ENCODE results near the gene IPMK. TPM values are rescaled to one million over a fixed set of nuclear protein-coding genes. Genes with fewer than 3 reads are reported as not detected.
"Not testable (repeated sequence)": the region's sequence is repeated elsewhere in the genome, so short reads cannot be mapped to it uniquely, and the experiment has no call there.

IPMK gene
- total RNA-seq, 1 donor from 2014 or later: 7.5 TPM

DNA sequence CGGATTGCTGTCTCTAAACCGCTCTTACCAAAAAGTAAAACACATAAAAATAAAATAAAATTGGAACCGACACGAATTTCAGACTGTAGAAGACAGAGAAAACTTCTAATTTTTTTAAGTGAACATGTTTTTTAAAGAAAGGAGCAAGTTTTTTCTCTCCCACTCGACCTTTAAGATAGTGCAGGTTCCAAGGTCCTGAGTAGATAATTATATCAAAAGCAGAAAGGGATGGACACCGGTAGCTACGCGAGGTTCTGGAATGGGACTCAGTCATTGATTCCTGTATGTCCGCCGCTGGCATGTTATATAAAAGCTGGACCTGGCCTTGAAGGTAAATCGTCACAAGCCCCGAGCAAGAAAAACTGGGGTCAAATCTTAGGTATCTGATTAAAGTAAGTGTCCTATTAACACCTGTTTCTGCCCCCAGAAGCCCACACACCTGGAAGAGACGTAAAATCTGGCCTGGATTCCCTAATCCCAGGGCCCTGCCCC lies 806 bp upstream of the IPMK start:
- no peak for DNase-seq (ENCODE audit: extremely low read depth, low read depth, low spot score)

DNA sequence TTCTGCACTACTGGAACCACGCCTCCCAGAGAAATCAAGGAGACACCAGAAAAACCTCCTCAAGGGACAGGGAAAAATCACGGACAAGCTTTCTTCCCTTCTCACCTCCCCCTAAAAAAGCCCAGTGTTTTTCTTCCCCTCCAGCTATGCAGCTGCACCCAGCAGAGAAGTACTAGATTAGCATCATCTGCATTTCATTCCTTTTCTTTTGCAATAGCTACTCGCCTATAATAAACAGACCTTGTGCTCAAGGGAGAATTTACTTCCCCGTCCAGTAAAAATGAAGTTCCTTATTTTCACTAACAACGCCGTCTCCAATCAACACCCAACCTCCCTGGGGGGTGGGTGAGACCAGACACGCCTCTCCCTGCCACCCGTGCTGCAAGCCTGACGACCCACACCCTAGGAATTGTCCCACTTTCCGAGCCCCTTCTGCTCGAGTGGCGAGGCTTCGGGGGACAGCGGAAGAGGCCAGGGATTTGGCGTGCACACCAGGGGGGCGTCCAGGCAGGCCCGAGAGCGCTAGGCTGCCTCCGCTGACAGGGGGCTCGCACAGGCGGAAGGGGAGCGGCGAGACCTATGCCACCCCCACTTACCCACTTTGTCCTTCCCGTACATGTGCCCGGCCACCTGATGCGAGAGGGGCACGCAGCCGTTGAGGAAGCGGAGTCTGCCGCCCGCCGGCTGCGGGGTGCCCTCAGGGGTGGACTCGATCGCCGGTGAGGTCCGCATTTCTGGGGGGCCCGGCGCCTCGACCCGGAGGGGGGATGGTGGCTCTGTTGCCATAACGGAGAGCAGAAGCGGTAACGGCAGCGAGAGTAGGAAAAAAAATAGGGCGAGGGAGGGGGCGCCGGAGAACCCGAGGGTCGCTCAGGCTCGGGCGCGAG lies 625 bp downstream of the IPMK start:
- DNase-seq (ENCODE audit: extremely low read depth, low read depth, low spot score): no peak

GRCh38 chr10:58266003-58266825 lies 1.5 kb downstream of the IPMK start:
- DNase-seq (ENCODE audit: extremely low read depth, low read depth, low spot score): no peak

GRCh38 chr10:58265249-58265648 lies 2.4 kb downstream of the IPMK start:
- DNase-seq (ENCODE audit: extremely low read depth, low read depth, low spot score): no peak

GRCh38 chr10:58264780-58265179 lies 2.9 kb downstream of the IPMK start:
- DNase-seq (ENCODE audit: extremely low read depth, low read depth, low spot score): no peak

- DNase-seq (ENCODE audit: extremely low read depth, low read depth, low spot score): no peak
Measured at GRCh38 chr10:58262766-58263165, 4.9 kb downstream of the IPMK start.

- no peak for DNase-seq (ENCODE audit: extremely low read depth, low read depth, low spot score)
Measured at GRCh38 chr10:58260334-58260733, 7.4 kb downstream of the IPMK start.

GRCh38 chr10:58258977-58259692 lies 8.6 kb downstream of the IPMK start:
- DNase-seq (ENCODE audit: extremely low read depth, low read depth, low spot score): no peak

DNA sequence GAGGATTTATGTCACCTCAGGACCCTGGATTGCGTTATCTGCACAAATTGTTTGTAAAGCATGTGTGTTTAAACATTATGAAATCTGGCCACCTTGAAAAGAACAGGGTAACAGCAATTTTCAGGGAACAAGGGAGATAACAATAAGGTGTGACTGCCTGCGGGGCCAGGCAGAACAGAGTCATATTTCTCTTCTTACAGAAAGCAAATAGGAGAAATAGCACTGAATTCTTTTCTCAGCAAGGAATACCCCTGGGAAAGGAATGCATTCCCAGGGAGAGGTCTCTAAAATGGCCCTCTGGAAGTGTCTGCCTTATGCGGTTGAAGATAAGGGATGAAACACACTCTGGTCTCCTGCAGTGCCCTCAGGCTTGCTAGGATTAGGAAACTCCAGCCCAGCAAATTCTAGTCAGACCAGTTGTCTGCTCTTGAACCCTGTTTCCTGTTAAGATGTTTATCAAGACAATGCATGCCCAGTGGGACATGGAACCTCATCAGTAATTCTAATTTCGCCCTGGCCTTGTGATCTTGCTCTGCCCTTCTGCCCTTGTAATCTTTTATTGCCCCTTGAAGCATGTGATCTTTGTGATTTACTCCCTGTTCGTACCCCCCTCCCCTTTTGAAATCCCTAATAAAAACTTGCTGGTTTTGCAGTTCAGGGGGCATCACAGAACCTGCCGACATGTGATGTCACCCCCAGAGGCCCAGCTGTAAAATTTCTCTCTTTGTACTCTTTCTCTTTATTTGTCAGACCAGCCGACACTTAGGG lies 11.5 kb downstream of the IPMK start:
- DNase-seq (ENCODE audit: extremely low read depth, low read depth, low spot score): not testable (repeated sequence)

GRCh38 chr10:58254644-58255043 lies 13.1 kb downstream of the IPMK start:
- no peak for DNase-seq (ENCODE audit: extremely low read depth, low read depth, low spot score)

DNA sequence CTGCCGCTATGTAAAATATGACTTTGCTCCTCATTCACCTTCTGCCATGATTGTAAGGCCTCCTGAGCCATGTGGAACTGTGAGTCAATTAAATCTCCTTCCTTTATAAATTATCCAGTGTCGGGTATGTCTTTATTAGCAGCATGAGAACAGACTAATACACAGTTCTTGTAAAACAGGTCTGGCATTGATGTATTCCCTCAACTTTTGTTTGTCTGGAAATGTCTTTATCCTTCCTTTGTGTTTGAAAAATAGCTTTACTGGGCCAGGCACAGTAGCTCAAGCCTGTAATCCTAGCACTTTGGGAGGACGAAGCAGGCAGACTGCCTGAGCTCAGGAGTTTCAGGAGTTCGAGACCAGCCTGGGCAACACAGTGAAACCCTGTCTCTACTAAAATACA lies 14.5 kb downstream of the IPMK start:
- DNase-seq (ENCODE audit: extremely low read depth, low read depth, low spot score): no peak

DNA sequence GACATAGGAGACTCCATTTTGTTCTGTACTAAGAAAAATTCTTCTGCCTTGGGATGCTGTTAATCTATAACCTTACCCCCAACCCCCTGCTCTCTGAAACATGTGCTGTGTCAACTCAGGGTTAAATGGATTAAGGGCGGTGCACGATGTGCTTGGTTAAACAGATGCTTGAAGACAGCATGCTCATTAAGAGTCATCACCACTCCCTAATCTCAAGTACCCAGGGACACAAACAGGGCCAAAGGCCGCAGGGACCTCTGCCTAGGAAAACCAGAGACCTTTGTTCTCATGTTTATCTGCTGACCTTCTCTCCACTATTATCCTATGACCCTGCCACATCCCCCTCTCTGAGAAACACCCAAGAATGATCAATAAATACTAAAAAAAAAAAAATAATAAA lies 23.0 kb downstream of the IPMK start:
- not testable (repeated sequence) for DNase-seq (ENCODE audit: extremely low read depth, low read depth, low spot score)

DNA sequence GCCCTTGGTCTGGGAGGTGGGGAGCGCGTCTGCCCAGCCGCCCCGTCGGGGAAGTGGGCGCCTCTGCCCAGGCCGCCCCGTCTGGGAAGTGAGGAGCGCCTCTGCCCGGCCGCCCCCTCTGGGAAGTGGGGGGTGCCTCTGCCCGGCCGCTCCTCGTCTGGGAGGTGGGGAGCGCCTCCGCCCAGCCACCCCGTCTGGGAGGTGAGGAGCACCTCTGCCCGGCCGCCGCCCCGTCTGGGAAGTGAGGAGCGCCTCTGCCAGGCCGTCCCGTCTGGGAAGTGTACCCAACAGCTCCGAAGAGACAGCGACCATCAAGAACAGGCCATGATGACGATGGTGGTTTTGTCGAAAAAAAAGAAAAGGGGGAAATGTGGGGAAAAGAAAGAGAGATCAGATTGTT lies 23.5 kb downstream of the IPMK start:
- not testable (repeated sequence) for DNase-seq (ENCODE audit: extremely low read depth, low read depth, low spot score)

GRCh38 chr10:58243801-58244200 lies 23.9 kb downstream of the IPMK start:
- DNase-seq (ENCODE audit: extremely low read depth, low read depth, low spot score): not testable (repeated sequence)

DNA sequence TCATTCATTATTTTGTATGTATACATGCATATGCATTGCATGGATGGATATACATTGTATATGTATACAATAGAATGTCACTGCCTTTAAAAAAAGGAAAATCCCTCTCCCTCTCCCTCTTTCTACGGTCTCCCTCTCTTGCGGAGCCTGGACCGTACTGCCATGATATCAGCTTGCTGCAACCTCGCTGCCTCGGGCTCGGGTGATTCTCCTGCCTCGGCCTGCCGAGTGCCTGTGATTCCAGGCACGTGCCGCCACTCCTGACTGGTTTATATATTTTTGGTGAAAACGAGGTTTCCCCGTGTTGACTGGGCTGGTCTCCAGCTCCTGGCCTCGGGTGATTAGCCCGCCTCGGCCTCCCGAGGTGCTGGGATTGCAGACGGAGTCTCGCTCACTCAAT lies 24.4 kb downstream of the IPMK start:
- no peak for DNase-seq (ENCODE audit: extremely low read depth, low read depth, low spot score)

DNA sequence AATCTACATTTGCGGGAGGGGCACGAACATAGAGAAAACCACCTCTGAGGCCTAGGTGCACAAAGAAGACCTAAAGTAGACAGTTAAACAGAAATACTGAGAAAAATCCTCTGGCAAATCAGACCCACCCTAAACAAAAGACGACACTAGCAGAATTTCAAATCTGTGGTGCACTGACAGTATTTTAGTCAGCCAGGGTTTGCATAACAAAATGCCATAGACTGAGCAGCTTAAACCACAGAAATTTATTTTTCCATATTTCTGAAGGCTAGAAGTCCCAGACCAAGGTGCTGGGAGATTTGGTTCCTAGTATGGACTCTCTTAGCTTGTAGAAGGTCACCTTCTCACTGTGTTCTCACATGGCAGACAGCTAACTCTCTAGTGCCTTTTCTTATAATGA lies 26.3 kb downstream of the IPMK start:
- no peak for DNase-seq (ENCODE audit: extremely low read depth, low read depth, low spot score)

DNA sequence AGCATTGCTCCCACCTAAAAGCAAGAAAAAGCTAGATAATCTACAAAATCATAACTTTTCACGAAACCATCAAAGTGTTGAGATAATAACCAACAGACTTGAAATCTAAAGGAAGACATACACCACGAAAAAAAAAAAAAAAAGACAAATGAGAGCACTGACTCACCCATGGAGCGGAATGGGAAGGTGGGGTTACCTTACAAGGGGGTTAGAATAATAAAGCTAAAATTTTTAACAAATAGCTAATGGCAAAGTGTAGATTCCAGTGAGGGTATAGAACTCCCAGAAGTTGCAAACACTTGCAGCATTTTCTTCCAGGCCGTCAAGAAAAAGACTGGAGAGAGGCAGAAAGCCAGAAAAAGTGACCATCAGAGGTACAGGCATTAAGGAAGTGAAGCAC lies 27.2 kb downstream of the IPMK start:
- DNase-seq (ENCODE audit: extremely low read depth, low read depth, low spot score): no peak

GRCh38 chr10:58239561-58240169 lies 28.0 kb downstream of the IPMK start:
- DNase-seq (ENCODE audit: extremely low read depth, low read depth, low spot score): peak; percentile 69

GRCh38 chr10:58237014-58237834 lies 30.5 kb downstream of the IPMK start:
- DNase-seq (ENCODE audit: extremely low read depth, low read depth, low spot score): peak; percentile 80

Data from glomerular endothelial cell (primary cell).